ENCODE results near the gene DBH.

DBH gene

GRCh38 chr9:133635533-133636531, at the start of gene DBH:
Gene DBH, plus strand, starts transcription at chr9:133636363. Its CDS starts 9 bp downstream, at chr9:133636372.
- DNase-seq = no peak

GRCh38 chr9:133587051-133587450, 49.1 kb upstream of the DBH start:
- DNase-seq = no peak

- no peak for DNase-seq
Observed at GRCh38 chr9:133587466-133587865, 48.7 kb upstream of the DBH start.

GRCh38 chr9:133589454-133590227, 46.5 kb upstream of the DBH start:
- no peak for DNase-seq

DNA sequence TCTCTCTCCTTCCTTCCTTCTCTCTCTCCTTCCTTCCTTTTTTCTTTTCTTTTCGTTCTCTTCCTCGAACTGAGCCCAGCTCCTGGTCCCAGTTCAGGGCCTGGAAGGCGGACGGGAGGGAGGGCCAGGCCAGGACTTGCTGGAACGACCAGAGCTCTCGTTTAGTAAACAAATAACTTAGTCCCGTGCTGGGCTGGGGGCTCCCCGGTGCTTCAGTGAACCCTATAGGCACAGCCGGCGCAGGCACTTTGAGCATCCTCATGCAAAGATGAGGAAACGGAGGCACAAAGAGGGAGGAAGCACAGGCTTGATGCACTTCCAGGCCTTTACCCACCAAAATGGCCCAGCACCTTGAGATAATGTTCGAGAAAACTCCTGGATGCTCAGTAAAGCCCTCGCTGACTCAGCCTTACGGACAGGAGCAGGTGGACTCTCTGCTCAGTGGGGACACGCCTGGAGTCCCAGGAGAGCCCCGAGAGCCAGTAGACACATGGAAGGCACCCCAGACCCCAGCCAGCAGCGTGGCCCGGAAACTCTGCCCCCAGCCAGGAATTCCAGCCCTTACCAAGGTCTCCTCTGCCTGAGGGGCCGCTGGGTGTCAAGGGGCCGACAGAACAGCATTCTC, 45.8 kb upstream of the DBH start:
- DNase-seq = no peak

DNA sequence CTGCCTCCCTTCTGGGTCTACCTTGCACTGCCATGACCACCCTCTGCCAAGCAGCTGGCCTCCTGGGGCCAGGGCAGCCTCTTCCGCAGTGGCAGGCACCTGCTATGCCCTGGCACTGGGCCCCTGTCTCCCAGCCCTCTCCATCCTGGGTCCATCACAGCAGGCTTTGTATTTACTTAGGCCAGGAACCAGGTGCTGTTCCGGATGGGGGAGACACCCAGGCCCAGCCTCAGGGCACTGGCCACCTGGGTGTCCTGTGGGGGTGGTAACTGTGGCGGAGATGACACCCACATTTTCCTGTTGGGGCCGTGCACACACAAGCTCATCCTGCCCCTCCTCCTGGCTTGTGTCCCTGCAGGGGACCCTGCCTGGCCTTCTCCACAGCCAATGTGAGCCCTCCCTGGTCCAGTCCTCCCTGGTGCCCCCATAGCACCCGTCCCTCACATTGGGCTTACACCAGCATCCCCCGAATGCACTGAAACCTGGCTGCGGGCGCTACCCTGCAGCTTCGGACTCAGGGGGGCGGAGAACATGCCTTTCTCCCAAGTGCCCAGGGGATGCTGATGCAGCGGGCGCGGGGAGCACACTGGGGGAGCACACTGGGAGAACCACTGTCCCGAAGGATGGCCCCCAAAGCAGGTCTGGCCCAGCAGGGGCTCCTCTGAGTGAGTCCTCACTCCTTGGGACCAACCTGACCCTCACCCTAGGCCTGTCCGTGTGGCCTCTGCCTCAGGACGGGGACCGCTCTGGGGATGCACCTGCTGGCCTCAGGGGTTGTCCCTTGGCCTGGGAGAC, 44.9 kb upstream of the DBH start:
- DNase-seq = no peak

DNA sequence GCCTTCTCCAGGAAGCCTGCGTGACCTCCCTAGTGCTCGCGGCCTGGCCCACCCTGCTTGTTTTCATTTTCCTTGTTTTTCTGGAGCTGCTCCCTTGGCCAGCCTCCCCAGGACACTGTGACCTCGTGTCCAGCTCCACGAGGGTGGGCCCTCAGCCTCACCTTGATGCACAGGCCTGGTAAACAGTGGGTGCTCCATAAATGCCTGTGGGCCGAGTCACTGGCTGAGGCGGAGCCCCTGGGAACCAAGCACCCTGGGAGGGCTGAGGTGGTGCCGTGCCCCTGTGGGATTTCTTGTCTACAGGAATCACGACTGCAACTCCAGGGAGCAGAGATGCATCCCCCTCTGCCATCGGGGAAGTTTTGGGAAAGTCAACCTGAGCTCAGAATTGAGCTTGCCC, 44.2 kb upstream of the DBH start:
- no peak for DNase-seq

- DNase-seq = no peak
Observed at GRCh38 chr9:133592731-133593409, 43.3 kb upstream of the DBH start.

GRCh38 chr9:133593587-133594253, 42.4 kb upstream of the DBH start:
- DNase-seq = no peak

- DNase-seq = no peak
Observed at GRCh38 chr9:133594310-133594709, 41.9 kb upstream of the DBH start.

DNA sequence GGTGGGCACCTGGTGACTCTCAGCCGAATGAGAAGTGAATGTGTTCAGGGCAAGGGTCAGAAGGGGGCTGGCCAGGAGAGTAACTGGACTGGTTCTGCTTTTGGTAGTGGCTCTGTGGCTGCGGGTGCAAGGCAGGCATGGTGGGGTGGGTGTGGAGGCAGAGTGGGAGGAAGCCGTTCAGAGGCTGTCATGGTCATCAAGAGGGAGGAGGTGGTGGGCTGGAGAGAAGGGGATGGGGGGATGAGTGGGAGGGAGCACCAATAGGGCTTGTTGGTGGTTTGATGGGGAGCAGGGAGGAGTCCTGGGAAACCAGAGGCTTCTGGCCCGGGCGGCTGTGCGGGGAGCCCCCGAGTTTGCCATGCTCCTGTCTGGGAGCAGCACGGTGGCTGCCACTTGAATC, 40.3 kb upstream of the DBH start:
- no peak for DNase-seq

- DNase-seq = no peak
Observed at GRCh38 chr9:133597316-133597957, 38.7 kb upstream of the DBH start.

- no peak for DNase-seq
Observed at GRCh38 chr9:133598978-133599377, 37.2 kb upstream of the DBH start.

- no peak for DNase-seq
Observed at GRCh38 chr9:133599470-133600173, 36.5 kb upstream of the DBH start.

GRCh38 chr9:133600739-133601138, 35.4 kb upstream of the DBH start:
- DNase-seq = no peak

DNA sequence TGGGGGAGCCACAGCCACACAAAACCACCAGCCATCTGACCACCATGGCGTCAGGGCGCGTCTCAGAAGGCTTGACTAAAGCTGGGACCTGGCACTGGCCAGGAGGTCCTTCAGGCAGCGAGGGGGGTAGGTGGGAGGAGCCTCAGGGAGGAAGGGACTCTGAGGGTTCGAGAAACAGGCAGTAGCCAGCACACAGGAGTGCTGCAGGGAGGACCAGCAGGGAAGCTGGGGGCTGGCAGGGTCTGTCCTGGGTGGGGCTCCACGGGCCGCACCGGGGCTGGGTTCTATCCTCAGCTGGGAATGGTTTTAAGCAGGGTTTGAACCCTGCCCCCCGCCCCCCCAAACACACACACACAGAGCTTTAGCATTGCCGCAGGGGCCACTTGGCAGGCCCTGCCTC, 34.4 kb upstream of the DBH start:
- DNase-seq = no peak

GRCh38 chr9:133602277-133602676, 33.9 kb upstream of the DBH start:
- DNase-seq = no peak

DNA sequence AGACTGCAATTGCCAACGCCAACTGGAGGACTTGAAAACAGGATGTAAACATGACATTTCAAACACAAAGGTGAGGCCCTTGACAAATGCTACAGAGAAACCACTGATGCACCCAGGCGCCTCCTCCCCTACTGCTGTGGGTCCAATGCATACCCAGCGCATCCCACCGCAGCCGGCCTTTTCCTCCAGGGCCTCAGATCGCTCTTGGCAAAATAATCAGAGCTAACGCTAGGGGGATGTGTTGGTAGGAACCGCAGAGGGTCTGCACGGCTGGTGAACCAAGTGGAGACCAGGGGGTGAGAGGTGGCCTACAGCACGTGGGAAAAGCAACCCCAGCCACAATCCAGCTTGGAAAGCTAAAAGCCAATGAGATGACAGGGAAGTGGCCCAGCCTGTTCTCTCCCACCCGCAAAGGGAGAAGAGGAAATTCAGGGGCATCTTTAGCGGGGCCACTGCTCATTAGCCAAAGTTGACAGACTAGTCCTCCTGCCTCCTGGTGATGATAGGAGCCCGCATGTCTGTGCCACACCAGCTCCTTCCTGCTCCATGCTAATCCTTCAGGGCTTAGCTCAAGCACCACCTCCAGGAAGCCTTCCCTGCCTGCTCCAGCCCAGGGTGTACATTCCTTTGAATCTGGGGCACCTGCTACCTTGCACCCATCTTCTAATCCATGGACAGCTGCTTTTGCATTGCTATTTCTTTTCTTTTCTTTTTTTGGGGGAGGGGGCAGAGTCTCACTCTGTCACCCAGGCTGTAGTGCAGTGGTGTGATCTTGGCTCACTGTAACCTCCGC, 32.8 kb upstream of the DBH start:
- no peak for DNase-seq

- DNase-seq = no peak
Observed at GRCh38 chr9:133604214-133604613, 31.9 kb upstream of the DBH start.
